Endodermal cell (in vitro differentiated cells): ENCODE results near the gene HRK. TPM values are rescaled to one million over a fixed set of nuclear protein-coding genes. Genes with fewer than 3 reads are reported as not detected.

Experiments
- DNase-seq: peaks from one replicate; pipeline ENCODE4 v3.0.0-alpha.2; 2017
- H3K27ac ChIP-seq: 2 replicates; pipeline ENCODE4 v1.5.1; 2013; ENCODE audit warnings: mild to moderate bottlenecking, low read depth, low read length, moderate library complexity
- H3K27me3 ChIP-seq: 2 replicates; pipeline ENCODE4 v1.6.1; 2013; ENCODE audit warnings: mild to moderate bottlenecking, low read length, moderate library complexity; ENCODE audit not compliant: insufficient read depth, control insufficient read depth, poor library complexity, severe bottlenecking
- H3K36me3 ChIP-seq: 2 replicates; pipeline ENCODE4 v1.7.0; 2013; ENCODE audit warnings: mild to moderate bottlenecking, low read length, moderate library complexity; ENCODE audit not compliant: control insufficient read depth, insufficient read depth
- H3K4me1 ChIP-seq: one replicate; pipeline ENCODE4 v1.7.0; 2013; ENCODE audit warnings: low read length; ENCODE audit not compliant: control insufficient read depth, insufficient read depth
- H3K4me3 ChIP-seq: 2 replicates; pipeline ENCODE4 v1.5.1; 2013; ENCODE audit warnings: mild to moderate bottlenecking, low read length, moderate library complexity
- H3K9ac ChIP-seq: 2 replicates; pipeline ENCODE4 v1.6.1; 2013; ENCODE audit warnings: mild to moderate bottlenecking, low read length, moderate library complexity; ENCODE audit not compliant: poor library complexity, severe bottlenecking; ENCODE audit errors: extremely low read depth
- H3K9me3 ChIP-seq: 2 replicates; pipeline ENCODE4 v1.6.1; 2013; ENCODE audit warnings: mild to moderate bottlenecking, low read length, moderate library complexity; ENCODE audit not compliant: control insufficient read depth
- H3K27ac Mint-ChIP-seq: 2 replicates; pipeline ENCODE4 v1.8.0; 2020; ENCODE audit warnings: mixed read lengths
- H3K27me3 Mint-ChIP-seq: 2 replicates; pipeline ENCODE4 v1.8.0; 2021; ENCODE audit warnings: mild to moderate bottlenecking, mixed read lengths; ENCODE audit not compliant: insufficient read depth
- H3K36me3 Mint-ChIP-seq: 2 replicates; pipeline ENCODE4 v1.8.0; 2020; ENCODE audit warnings: low read depth, mixed read lengths
- H3K4me1 Mint-ChIP-seq: 2 replicates; pipeline ENCODE4 v1.8.0; 2020; ENCODE audit warnings: mixed read lengths
- H3K4me3 Mint-ChIP-seq: 2 replicates; pipeline ENCODE4 v1.8.0; 2020; ENCODE audit warnings: mild to moderate bottlenecking, moderate library complexity, mixed read lengths
- H3K9me3 Mint-ChIP-seq: 2 replicates; pipeline ENCODE4 v1.8.0; 2020; ENCODE audit warnings: mild to moderate bottlenecking, mixed read lengths
- CTCF ChIP-seq: fragments of 200-600 bp; sonication (generic); conservative IDR thresholded peaks from 2 replicates; pipeline ENCODE4 v1.5.0; 2021; ENCODE audit warnings: antibody characterized with exemption, mild to moderate bottlenecking
- WGBS, 2 experiments: methylation state at CpG; one replicate each; pipeline versions ENCODE4 v1.1.5 to v1.1.7; 2013; ENCODE audit warnings: missing lambda C conversion rate in 2 of 2, mixed read lengths in 1 of 2; ENCODE audit not compliant: insufficient coverage in 1 of 2, insufficient read length in 1 of 2; 5-methylcytosine and 5-hydroxymethylcytosine counted together
- total RNA-seq, 2 donors: library from RNA; stranded (reverse); fragmentation: NEBNext Ultra II Directional in 1 of 2; extraction: Animal tissue kit (Norgen Biotek cat#: 25700) in 1 of 2; gene quantifications; 2 replicates in 1 of 2; 3 replicates in 1 of 2; pipeline ENCODE4 v1.2.1, GENCODE V29; 2021

HRK gene
- total RNA-seq, 2 donors from 2014 or later, result 1.4 to 1.6 TPM

DNA sequence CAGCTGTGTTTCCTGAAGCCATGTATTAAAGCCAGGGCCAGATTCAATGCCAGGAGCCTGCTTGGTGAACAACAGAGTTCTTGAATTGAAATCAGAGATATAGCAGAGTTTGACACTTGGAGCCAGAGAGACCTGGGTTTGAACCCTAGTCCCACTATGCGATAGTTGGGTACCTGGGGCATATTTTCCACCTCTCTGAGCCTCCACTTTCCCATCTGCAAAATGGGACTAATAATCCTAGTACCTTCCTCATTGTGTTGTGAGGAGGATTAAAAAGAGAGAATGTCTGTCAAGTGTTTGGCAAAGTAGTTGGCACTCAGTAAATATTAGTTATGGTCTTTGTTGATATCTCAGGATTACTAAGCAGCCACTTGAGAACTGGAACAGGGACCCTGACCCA, 6.0 kb upstream of the HRK start:
- H3K4me3 Mint-ChIP-seq, result no peak overlapping the region
- Histone ChIP-seq H3K4me1 (no peaks in the 10 kb centered on the region), H3K27me3 (peaks cover 28% of the 10 kb centered on the region), H3K27ac (no peak overlapping the region), H3K9me3 (peaks cover 7% of the 10 kb centered on the region), H3K4me3 (no peak overlapping the region), H3K9ac (no peak overlapping the region), H3K36me3 (no peaks in the 10 kb centered on the region)
- peaks cover 3% of the 10 kb centered on the region for H3K4me1 Mint-ChIP-seq
- TF ChIP-seq CTCF, result no peak
- WGBS, 2 experiments, result 94% methylated on average over 1 of the region's 1 CpG; no CpG with 5 or more reads in 1 of the 2 experiments
- H3K27me3 Mint-ChIP-seq, result peaks cover 43% of the 10 kb centered on the region
- H3K9me3 Mint-ChIP-seq, result peaks cover 13% of the 10 kb centered on the region
- DNase-seq, result no peak
- no peak overlapping the region for H3K27ac Mint-ChIP-seq
- no peaks in the 10 kb centered on the region for H3K36me3 Mint-ChIP-seq

DNA sequence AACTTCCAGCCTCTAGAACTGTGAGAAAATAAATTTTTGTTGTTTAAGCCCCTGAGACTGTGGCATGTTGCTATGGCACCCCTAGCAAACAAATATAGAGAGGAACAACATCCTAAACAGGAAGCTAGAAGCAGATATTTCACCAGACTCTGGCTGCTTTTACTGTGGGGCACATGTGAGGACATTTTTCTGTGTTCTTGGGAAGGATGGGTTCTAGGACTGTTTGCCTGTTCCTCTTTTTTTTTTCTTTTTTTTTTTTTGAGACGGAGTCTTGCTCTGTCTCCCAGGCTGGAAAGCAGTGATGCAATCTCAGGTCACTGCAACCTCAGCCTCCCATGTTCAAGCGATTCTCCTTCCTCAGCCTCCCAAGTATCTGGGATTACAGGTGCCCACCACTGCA, 4.2 kb upstream of the HRK start:
- peaks cover 8% of the 10 kb centered on the region for H3K4me1 Mint-ChIP-seq
- 93 to 100% methylated on average over 1 to 2 of the region's 2 CpGs for WGBS, 2 experiments
- H3K27ac Mint-ChIP-seq, result no peak overlapping the region
- Histone ChIP-seq H3K27me3 (peaks cover 41% of the 10 kb centered on the region), H3K4me3 (no peak overlapping the region), H3K36me3 (no peaks in the 10 kb centered on the region), H3K9ac (no peak overlapping the region), H3K9me3 (peaks cover 3% of the 10 kb centered on the region), H3K27ac (no peak overlapping the region), H3K4me1 (peaks cover 4% of the 10 kb centered on the region)
- H3K4me3 Mint-ChIP-seq, result no peak overlapping the region
- TF ChIP-seq CTCF, result no peak
- no peaks in the 10 kb centered on the region for H3K36me3 Mint-ChIP-seq
- peaks cover 55% of the 10 kb centered on the region for H3K27me3 Mint-ChIP-seq
- no peak for DNase-seq
- H3K9me3 Mint-ChIP-seq, result peaks cover 6% of the 10 kb centered on the region

DNA sequence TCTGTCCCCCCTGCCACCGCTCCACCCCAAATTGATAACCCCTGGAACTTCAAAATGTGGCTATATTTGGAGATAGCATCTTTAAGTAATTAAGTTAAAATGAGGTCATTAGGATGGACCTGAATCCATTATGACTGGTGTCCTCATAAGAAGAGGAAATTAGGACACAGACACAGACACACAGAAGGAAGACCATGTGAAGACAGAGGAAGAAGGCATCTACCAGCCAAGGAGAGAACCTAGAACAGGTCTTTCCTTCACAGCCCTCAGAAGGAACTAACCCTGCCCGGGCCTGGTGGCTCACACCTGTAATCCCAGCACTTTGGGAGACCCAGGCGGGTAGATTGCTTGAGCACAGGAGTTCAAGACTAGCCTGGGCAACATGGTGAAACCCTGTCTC, 3.6 kb upstream of the HRK start:
- no peaks in the 10 kb centered on the region for H3K36me3 ChIP-seq

More for the DNA sequence above, 3.6 kb upstream of the HRK start:
- H3K27ac Mint-ChIP-seq, result no peak overlapping the region
- H3K9me3 Mint-ChIP-seq, result peaks cover under 1% of the 10 kb centered on the region
- 91 to 92% methylated on average over 2 to 3 of the region's 3 CpGs for WGBS, 2 experiments
- H3K36me3 Mint-ChIP-seq, result no peaks in the 10 kb centered on the region
- TF ChIP-seq CTCF, result no peak
- H3K4me3 Mint-ChIP-seq, result no peak overlapping the region
- peaks cover 14% of the 10 kb centered on the region for H3K4me1 Mint-ChIP-seq
- peaks cover 8% of the 10 kb centered on the region for H3K4me1 ChIP-seq
- no peak overlapping the region for H3K4me3 ChIP-seq
- DNase-seq, result no peak
- H3K9ac ChIP-seq, result no peak overlapping the region
- no peak overlapping the region for H3K27ac ChIP-seq
- no peaks in the 10 kb centered on the region for H3K9me3 ChIP-seq
- peaks cover 47% of the 10 kb centered on the region for H3K27me3 ChIP-seq
- peaks cover 61% of the 10 kb centered on the region for H3K27me3 Mint-ChIP-seq
